ENCODE results near the gene ARID4B.

ARID4B gene

GRCh38 chr1:235367000-235367908 lies 39.3 kb upstream of the ARID4B start, which contains the start of gene TBCE (continued):
- TF ChIP-seq HIC1 (tag by site-specific recombination; IDR thresholded peaks at IDR 0.05): no peak
- no peak for TF ChIP-seq ZNF621 (tag by site-specific recombination; IDR thresholded peaks at IDR 0.05)
- TF ChIP-seq, protein P1, sequence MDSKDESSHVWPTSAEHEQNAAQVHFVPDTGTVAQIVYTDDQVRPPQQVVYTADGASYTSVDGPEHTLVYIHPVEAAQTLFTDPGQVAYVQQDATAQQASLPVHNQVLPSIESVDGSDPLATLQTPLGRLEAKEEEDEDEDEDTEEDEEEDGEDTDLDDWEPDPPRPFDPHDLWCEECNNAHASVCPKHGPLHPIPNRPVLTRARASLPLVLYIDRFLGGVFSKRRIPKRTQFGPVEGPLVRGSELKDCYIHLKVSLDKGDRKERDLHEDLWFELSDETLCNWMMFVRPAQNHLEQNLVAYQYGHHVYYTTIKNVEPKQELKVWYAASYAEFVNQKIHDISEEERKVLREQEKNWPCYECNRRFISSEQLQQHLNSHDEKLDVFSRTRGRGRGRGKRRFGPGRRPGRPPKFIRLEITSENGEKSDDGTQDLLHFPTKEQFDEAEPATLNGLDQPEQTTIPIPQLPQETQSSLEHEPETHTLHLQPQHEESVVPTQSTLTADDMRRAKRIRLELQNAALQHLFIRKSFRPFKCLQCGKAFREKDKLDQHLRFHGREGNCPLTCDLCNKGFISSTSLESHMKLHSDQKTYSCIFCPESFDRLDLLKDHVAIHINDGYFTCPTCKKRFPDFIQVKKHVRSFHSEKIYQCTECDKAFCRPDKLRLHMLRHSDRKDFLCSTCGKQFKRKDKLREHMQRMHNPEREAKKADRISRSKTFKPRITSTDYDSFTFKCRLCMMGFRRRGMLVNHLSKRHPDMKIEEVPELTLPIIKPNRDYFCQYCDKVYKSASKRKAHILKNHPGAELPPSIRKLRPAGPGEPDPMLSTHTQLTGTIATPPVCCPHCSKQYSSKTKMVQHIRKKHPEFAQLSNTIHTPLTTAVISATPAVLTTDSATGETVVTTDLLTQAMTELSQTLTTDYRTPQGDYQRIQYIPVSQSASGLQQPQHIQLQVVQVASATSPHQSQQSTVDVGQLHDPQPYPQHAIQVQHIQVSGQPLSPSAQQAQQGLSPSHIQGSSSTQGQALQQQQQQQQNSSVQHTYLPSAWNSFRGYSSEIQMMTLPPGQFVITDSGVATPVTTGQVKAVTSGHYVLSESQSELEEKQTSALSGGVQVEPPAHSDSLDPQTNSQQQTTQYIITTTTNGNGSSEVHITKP (tag by site-specific recombination; IDR thresholded peaks at IDR 0.05): peak; percentile 98
- peak; percentile 92 for TF ChIP-seq ZNF692 (tag by site-specific recombination; IDR thresholded peaks at IDR 0.05)
- no peak for TF ChIP-seq ZNF223 (tag by site-specific recombination; IDR thresholded peaks at IDR 0.05)
- TF ChIP-seq SP3 (tag by site-specific recombination; IDR thresholded peaks at IDR 0.05): peak; percentile 92
- peak; percentile 88 for TF ChIP-seq ZXDB (tag by site-specific recombination; IDR thresholded peaks at IDR 0.05)
- peak; percentile 79 for TF ChIP-seq ZBTB8A (tag by site-specific recombination; IDR thresholded peaks at IDR 0.05)
- peak; percentile 85; the same call in 1 of the 2 replicates for TF ChIP-seq BCL11B (tag by site-specific recombination; IDR thresholded peaks at IDR 0.05; ENCODE audit: low read depth)
- TF ChIP-seq GLIS2 (tag by site-specific recombination; IDR thresholded peaks at IDR 0.05): peak; percentile 94
- 0 out of 2 replicates have a peak, but pooled peaks have one; percentile 10 for TF ChIP-seq ZNF664 (tag by site-specific recombination; IDR thresholded peaks at IDR 0.05)
- TF ChIP-seq, protein P2, sequence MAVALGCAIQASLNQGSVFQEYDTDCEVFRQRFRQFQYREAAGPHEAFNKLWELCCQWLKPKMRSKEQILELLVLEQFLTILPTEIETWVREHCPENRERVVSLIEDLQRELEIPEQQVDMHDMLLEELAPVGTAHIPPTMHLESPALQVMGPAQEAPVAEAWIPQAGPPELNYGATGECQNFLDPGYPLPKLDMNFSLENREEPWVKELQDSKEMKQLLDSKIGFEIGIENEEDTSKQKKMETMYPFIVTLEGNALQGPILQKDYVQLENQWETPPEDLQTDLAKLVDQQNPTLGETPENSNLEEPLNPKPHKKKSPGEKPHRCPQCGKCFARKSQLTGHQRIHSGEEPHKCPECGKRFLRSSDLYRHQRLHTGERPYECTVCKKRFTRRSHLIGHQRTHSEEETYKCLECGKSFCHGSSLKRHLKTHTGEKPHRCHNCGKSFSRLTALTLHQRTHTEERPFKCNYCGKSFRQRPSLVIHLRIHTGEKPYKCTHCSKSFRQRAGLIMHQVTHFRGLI (tag by site-specific recombination; IDR thresholded peaks at IDR 0.05): peak; percentile 21; the same call in 1 of the 2 replicates
- peak; percentile 91 for TF ChIP-seq ZNF501 (tag by site-specific recombination; IDR thresholded peaks at IDR 0.05)
- TF ChIP-seq ZNF423 (tag by site-specific recombination; IDR thresholded peaks at IDR 0.05): 0 out of 2 replicates have a peak, but pooled peaks have one; percentile 24
- peak; percentile 64; the same call in 1 of the 2 replicates for TF ChIP-seq BCL11A (tag by site-specific recombination; IDR thresholded peaks at IDR 0.05; ENCODE audit: low read depth)
- peak; percentile 66 for TF ChIP-seq ZNF843 (tag by site-specific recombination; IDR thresholded peaks at IDR 0.05)
- peak; percentile 46; the same call in 1 of the 2 replicates for TF ChIP-seq ZNF558 (tag by site-specific recombination; IDR thresholded peaks at IDR 0.05)
- TF ChIP-seq CTCF (tag by site-specific recombination; IDR thresholded peaks at IDR 0.05): peak; percentile 56; the same call in 1 of the 2 replicates
- peak; percentile 18; the same call in 1 of the 2 replicates for TF ChIP-seq ZBTB1 (tag by site-specific recombination; IDR thresholded peaks at IDR 0.05)
- no peak for TF ChIP-seq ZNF19 (tag by site-specific recombination; IDR thresholded peaks at IDR 0.05; ENCODE audit: low read depth)
- TF ChIP-seq ZNF335 (tag by site-specific recombination; conservative IDR thresholded peaks at IDR 0.05): peak; percentile 85
- TF ChIP-seq, protein P3, sequence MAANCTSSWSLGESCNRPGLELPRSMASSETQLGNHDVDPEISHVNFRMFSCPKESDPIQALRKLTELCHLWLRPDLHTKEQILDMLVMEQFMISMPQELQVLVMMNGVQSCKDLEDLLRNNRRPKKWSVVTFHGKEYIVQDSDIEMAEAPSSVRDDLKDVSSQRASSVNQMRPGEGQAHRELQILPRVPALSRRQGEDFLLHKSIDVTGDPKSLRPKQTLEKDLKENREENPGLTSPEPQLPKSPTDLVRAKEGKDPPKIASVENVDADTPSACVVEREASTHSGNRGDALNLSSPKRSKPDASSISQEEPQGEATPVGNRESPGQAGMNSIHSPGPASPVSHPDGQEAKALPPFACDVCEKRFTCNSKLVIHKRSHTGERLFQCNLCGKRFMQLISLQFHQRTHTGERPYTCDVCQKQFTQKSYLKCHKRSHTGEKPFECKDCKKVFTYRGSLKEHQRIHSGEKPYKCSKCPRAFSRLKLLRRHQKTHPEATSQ (tag by site-specific recombination; IDR thresholded peaks at IDR 0.05): 0 out of 2 replicates have a peak, but pooled peaks have one; percentile 36
- TF ChIP-seq ZNF510 (tag by site-specific recombination; IDR thresholded peaks at IDR 0.05; ENCODE audit: insufficient replicate concordance): no peak
- peak; percentile 70; the same call in 1 of the 2 replicates for TF ChIP-seq KLF16 (tag by site-specific recombination; IDR thresholded peaks at IDR 0.05)
